SK-N-MC (cell line): ENCODE measurements around the gene KCNMA1.

Experiments used
- DNase-seq: peaks from one replicate; pipeline ENCODE4 v3.0.0-alpha.2; 2011; ENCODE audit warnings: low read depth, low spot score
- H3K27ac ChIP-seq: fragments of 200-600 bp; sonication (generic); 2 replicates; pipeline ENCODE4 v1.5.1; 2016; ENCODE audit warnings: mixed run types
- H3K36me3 ChIP-seq: fragments of 200-600 bp; sonication (generic); 2 replicates; pipeline ENCODE4 v1.6.1; 2017; ENCODE audit warnings: antibody characterized with exemption, low read length, mixed read lengths; ENCODE audit not compliant: insufficient read depth
- H3K4me3 ChIP-seq: fragments of 200-600 bp; sonication (generic); 2 replicates; pipeline ENCODE4 v1.5.1; 2016
- H3K9ac ChIP-seq: fragments of 200-600 bp; sonication (generic); 2 replicates; pipeline ENCODE4 v1.8.0; 2017; ENCODE audit warnings: mixed run types, mixed read lengths; ENCODE audit not compliant: insufficient read length
- H3K9me3 ChIP-seq: fragments of 200-600 bp; sonication (generic); 2 replicates; pipeline ENCODE4 v1.6.1; 2017; ENCODE audit warnings: low read depth, mild to moderate bottlenecking, antibody characterized with exemption, low read length, moderate library complexity, mixed read lengths
- EZH2 ChIP-seq: fragments of 200-600 bp; sonication (generic); IDR thresholded peaks from one replicate; pipeline ENCODE4 v1.6.1; 2017; ENCODE audit warnings: antibody characterized with exemption
- FOXP2 ChIP-seq: optimal IDR thresholded peaks from 2 replicates; pipeline ENCODE3; 2011; ENCODE audit warnings: mild to moderate bottlenecking, moderate library complexity; ENCODE audit not compliant: insufficient read depth; ENCODE audit errors: extremely low read length, control extremely low read depth
- POLR2AphosphoS5 ChIP-seq: IDR thresholded peaks from 2 replicates; pipeline ENCODE4 v1.6.1; 2012; ENCODE audit warnings: mild to moderate bottlenecking, low read depth, low read length, borderline replicate concordance

Gene KCNMA1

DNA sequence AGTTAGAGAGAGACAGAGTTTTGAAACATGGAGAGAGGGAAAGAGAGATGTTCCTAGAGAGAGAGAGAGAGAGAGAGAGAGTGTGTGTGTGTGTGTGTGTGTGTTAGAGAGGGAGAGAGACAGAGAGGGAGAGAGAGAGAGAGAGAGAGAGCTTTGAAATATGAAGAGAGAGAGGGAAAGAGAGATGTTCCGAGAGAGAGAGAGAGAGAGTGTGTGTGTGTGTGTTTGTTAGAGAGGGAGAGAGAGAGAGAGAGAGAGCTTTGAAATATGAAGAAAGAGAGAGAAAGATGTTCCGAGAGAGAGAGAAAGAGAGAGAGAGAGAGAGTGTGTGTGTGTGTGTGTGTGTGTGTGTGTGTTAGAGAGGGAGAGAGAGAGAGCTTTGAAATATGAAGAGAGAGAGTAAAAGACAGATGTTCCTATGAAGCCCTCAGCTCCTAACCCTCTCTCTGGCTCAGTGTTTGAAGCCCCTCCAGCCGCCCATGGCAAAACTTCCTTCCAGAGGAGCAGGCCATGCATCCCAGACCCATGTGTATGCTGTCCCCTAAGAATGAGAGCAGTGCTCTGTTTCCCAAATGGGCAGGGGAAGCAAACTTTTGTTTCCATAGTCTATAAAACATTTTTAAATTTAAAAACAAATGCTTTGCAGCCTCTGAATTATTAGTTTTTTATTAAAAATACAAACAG lies 130.9 kb downstream of the KCNMA1 start:
- TF ChIP-seq EZH2 (no peak), POLR2AphosphoS5 (no peak), FOXP2 (no peak)
- Histone ChIP-seq H3K27ac (no peak overlapping the region), H3K9me3 (no peaks in the 10 kb centered on the region), H3K36me3 (no peaks in the 10 kb centered on the region), H3K9ac (no peak overlapping the region), H3K4me3 (no peak overlapping the region)
- DNase-seq, result no peak

DNA sequence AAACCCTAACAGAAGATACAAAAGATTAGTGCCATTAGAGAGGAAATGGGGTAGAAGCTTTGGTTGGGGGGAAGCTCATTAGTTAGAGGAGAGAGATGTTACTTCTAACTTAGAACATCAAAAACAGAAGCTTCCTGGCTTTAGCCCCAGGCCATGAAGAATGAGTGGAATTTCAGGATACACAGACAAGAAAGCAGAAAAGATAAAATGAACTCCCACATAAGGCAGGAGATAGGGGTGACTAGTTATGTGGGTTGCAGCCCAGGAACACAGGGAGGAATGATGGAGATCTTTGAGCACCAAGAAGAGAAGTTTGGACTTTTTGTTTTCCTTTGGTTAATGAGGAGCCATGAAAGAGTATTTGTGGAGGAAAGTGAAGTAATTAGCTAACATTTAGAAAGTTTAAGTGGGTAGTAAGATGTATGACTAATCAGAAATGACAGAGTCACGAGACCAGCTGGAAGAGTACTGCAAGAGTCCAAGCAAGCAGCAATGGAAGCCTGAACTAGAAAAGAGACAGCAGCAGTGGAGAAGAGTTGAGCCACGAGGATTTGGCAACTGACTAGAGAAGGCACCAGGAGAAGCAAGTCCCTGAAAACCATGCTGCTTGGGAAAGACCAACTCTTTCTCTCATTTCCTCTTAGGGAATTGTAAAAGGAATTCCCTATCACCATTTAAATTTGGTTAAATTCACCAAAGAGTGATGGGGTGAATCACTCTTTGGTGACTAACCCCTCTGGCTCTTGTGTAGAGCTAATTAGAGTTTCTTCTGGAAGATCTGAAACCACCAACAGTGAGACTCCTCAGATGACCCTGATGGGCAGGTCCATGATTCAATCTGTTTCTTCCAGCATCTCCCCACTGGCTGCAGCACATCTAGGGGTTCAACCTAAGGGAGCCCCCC lies 131.9 kb downstream of the KCNMA1 start:
- no peak overlapping the region for H3K4me3 ChIP-seq

DNA sequence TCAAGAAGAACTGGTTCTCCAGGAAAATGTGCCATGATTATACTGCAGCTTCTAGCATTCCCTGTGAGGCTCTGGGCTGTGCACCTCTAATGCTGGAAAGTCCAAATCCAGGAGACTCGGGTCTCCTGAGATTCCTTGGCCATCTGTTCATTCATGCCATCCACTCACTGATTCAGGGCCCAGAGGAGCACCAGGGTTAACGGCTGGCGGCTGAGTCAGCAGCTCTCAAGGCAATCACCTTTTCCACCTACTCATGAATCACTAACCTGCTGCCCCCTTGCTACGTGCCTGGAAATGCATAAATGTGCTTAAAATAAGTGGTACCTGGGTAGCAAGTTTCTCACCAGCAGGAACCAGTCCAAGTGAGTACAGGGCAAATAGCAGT lies 132.7 kb downstream of the KCNMA1 start:
- no peak overlapping the region for H3K27ac ChIP-seq
- H3K4me3 ChIP-seq, result no peak overlapping the region
- H3K9me3 ChIP-seq, result no peaks in the 10 kb centered on the region
- H3K9ac ChIP-seq, result no peak overlapping the region
- DNase-seq, result no peak
- H3K36me3 ChIP-seq, result no peaks in the 10 kb centered on the region
- no peak for TF ChIP-seq POLR2AphosphoS5
- no peak for TF ChIP-seq FOXP2
- TF ChIP-seq EZH2, result no peak

More for the DNA sequence above, 131.9 kb downstream of the KCNMA1 start:
- Histone ChIP-seq H3K36me3 (no peaks in the 10 kb centered on the region), H3K27ac (no peak overlapping the region), H3K9ac (no peak overlapping the region), H3K9me3 (no peaks in the 10 kb centered on the region)
- DNase-seq, result no peak
- no peak for TF ChIP-seq POLR2AphosphoS5
- no peak for TF ChIP-seq FOXP2
- no peak for TF ChIP-seq EZH2

DNA sequence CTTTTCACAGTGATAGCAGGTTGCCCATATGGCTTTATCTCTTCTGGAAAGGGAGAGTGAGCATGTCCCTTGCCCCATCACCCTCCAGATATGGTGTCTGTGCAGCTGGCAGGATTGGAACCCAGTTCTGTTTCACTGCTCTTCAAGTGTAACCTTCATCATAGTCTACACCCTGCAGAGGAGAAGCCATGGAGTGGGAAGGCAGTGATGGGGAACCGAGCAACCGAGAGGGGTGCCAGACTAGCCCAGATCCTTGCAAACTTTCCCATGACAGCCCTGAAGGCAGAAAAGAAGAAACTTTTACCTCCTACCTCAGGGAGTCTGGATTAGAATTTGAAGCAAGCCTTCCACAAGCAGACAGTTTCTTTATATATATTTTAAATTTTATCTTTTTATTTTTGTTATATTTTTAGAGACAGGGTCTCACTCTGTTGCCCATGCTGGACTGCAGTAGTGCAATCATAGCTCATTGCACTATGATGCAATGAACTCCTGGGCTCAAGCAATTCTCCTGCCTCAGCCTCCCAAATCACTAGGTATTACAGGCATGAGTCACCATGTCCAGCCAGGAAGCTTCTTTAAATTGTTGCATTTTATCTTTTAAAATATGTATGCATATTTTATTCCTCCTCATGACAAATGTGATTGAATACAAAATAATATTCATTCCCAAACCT lies 133.3 kb downstream of the KCNMA1 start:
- TF ChIP-seq FOXP2 (no peak), EZH2 (no peak), POLR2AphosphoS5 (no peak)
- H3K4me3 ChIP-seq, result no peak overlapping the region
- no peaks in the 10 kb centered on the region for H3K9me3 ChIP-seq
- no peak overlapping the region for H3K9ac ChIP-seq
- no peaks in the 10 kb centered on the region for H3K36me3 ChIP-seq
- no peak for DNase-seq
- no peak overlapping the region for H3K27ac ChIP-seq

DNA sequence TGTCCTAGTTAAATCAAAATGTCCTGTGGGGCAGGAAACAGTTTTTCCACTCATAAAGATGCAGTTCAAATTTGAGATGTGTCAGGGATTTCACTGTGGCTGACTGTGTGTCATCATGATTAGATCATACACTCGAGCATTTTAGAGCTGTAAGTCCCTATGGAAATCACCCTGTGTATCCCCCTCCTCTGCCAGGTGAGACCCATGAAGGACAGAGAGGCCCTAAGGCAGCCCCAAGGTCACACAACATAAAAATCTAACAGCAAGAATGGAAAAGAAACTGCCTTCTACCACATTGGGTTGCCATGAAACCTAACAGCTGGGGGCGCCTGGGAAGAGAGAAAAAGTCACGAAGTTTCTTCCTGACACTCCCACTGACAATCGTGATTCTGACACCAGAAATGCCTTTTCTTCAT lies 135.8 kb downstream of the KCNMA1 start:
- Histone ChIP-seq H3K36me3 (no peaks in the 10 kb centered on the region), H3K9me3 (no peaks in the 10 kb centered on the region), H3K4me3 (no peak overlapping the region), H3K27ac (no peak overlapping the region), H3K9ac (no peak overlapping the region)
- TF ChIP-seq POLR2AphosphoS5 (no peak), EZH2 (no peak), FOXP2 (no peak)
- DNase-seq, result no peak

DNA sequence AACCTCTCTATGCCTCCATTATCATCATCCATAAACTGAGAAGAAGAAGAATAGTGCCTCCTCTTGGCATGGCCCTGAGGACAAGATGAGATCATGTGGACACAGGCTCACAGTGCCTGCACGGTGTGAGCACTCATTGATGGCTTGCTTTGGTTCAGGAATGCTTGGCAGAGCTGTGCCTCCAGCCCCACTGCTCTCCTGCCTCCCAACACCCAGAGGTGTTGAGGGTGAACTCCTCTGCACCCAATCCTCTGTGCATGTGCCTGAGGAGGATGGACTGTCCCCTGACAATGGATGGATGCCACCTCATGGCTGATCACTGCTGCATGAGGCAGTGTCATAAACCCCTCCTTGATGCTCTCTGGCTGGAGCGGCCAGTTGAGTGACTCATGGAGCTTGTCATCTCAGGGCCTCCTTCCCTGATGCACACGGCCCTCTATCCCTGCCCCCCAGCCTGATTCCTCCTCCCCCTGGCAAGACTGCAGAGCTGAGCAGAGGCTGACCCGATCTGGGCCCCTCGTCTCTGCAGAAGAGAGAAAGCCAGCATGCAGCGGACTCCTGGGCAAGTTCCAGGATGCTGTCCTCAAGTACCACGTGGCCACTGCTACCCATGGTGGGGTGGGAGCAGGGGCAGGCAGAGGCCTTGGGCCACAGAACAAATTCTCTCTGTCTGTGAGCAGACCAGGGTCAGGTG lies 136.3 kb downstream of the KCNMA1 start:
- Histone ChIP-seq H3K9me3 (no peaks in the 10 kb centered on the region), H3K27ac (no peak overlapping the region), H3K4me3 (no peak overlapping the region), H3K9ac (no peak overlapping the region), H3K36me3 (no peaks in the 10 kb centered on the region)
- no peak for DNase-seq
- TF ChIP-seq FOXP2, result no peak
- no peak for TF ChIP-seq POLR2AphosphoS5
- TF ChIP-seq EZH2, result no peak

DNA sequence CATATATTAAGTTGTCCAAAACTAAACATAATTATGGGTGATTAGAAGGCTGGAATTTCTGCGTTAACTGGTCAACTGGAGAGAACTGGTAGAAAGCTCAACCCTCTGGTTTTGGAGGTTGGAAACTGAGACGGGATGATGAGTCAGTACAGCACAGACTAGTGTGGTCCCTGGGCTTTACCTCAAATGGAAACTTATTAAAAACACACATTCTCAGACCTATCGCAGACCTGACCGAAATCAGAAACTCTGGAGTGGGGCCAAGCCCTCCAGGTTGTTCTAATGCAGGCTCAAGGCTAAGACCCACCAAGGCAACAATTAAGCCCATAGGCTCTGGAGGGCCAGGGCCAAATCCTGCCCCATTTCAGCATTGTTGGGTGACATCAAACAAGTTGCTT lies 136.9 kb downstream of the KCNMA1 start:
- H3K9me3 ChIP-seq, result no peaks in the 10 kb centered on the region

DNA sequence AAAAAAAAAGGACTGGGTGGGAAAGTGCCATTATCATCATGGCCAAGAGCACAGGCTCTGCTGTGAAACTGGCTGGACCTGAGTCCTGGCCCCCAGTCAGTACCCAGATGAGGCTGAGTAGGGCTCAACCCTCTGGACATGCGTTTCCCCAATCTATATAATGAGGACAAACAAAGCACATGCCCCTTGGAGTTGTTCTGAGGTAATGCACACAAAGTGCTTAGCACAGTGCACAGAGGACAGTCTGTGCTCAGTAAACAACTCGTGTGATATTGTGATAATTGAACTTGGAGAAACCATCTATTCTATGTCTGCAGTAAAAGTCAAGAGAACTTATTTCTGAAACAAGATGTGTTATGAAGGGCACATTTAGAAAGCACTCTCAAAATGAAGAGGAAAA lies 138.8 kb downstream of the KCNMA1 start:
- Histone ChIP-seq H3K9me3 (no peaks in the 10 kb centered on the region), H3K9ac (no peak overlapping the region), H3K27ac (no peak overlapping the region), H3K4me3 (no peak overlapping the region), H3K36me3 (no peaks in the 10 kb centered on the region)
- TF ChIP-seq EZH2, result no peak
- no peak for TF ChIP-seq POLR2AphosphoS5
- no peak for TF ChIP-seq FOXP2
- no peak for DNase-seq

More for the DNA sequence above, 136.9 kb downstream of the KCNMA1 start:
- no peak overlapping the region for H3K4me3 ChIP-seq
- H3K9ac ChIP-seq, result no peak overlapping the region
- no peak overlapping the region for H3K27ac ChIP-seq
- H3K36me3 ChIP-seq, result no peaks in the 10 kb centered on the region
- DNase-seq, result no peak
- TF ChIP-seq FOXP2, result no peak
